H9 (cell line): ENCODE results near the gene GRM5. TPM values are rescaled to one million over a fixed set of nuclear protein-coding genes. Genes with fewer than 3 reads are reported as not detected.

Source experiments
- DNase-seq: peaks from one replicate; pipeline ENCODE4 v3.0.0-alpha.2; 2017
- H2AFZ ChIP-seq: one replicate; pipeline ENCODE4 v1.6.1; 2013; ENCODE audit warnings: mild to moderate bottlenecking, low read length, control low read depth, moderate library complexity
- H2AK5ac ChIP-seq: 2 replicates; pipeline ENCODE4 v1.6.1; 2013; ENCODE audit warnings: low read length, control low read depth, mixed read lengths; ENCODE audit not compliant: insufficient read length
- H2BK120ac ChIP-seq: one replicate; pipeline ENCODE4 v1.6.1; 2013; ENCODE audit warnings: low read depth, mild to moderate bottlenecking, low read length, control low read depth, inconsistent platforms; ENCODE audit not compliant: poor library complexity, severe bottlenecking
- H2BK12ac ChIP-seq: 2 replicates; pipeline ENCODE4 v1.6.1; 2013; ENCODE audit warnings: low read length, control low read depth, mixed read lengths, low read depth; ENCODE audit not compliant: insufficient read length
- H2BK15ac ChIP-seq: 2 replicates; pipeline ENCODE4 v1.6.1; 2013; ENCODE audit warnings: low read depth, low read length, control low read depth
- H2BK20ac ChIP-seq: one replicate; pipeline ENCODE4 v1.6.1; 2013; ENCODE audit warnings: low read depth, mild to moderate bottlenecking, low read length, control low read depth, inconsistent platforms; ENCODE audit not compliant: poor library complexity, severe bottlenecking
- H2BK5ac ChIP-seq: 2 replicates; pipeline ENCODE4 v1.6.1; 2013; ENCODE audit warnings: low read length, control low read depth, mixed read lengths; ENCODE audit not compliant: insufficient read length
- H3K14ac ChIP-seq: 2 replicates; pipeline ENCODE4 v1.6.1; 2013; ENCODE audit warnings: low read length, control low read depth; ENCODE audit not compliant: insufficient read depth
- H3K18ac ChIP-seq: 2 replicates; pipeline ENCODE4 v1.6.1; 2013; ENCODE audit warnings: low read depth, mild to moderate bottlenecking, mixed read lengths, low read length, control low read depth; ENCODE audit not compliant: insufficient read length
- H3K23ac ChIP-seq: 2 replicates; pipeline ENCODE4 v1.6.1; 2013; ENCODE audit warnings: low read length, control low read depth, mixed read lengths, low read depth; ENCODE audit not compliant: insufficient read length
- H3K23me2 ChIP-seq: 2 replicates; pipeline ENCODE4 v1.6.1; 2013; ENCODE audit warnings: low read depth, mild to moderate bottlenecking, mixed read lengths, low read length, control low read depth; ENCODE audit not compliant: insufficient read length, poor library complexity, severe bottlenecking
- H3K27ac ChIP-seq: 2 replicates; pipeline ENCODE4 v1.5.1; 2013; ENCODE audit warnings: low read length, control low read depth, mixed read lengths, low read depth; ENCODE audit not compliant: insufficient read length
- H3K27me3 ChIP-seq: 2 replicates; pipeline ENCODE4 v1.6.1; 2013; ENCODE audit warnings: low read length, control low read depth, inconsistent platforms; ENCODE audit not compliant: insufficient read depth
- H3K4ac ChIP-seq: 2 replicates; pipeline ENCODE4 v1.6.1; 2013; ENCODE audit warnings: low read depth, mild to moderate bottlenecking, control low read depth, inconsistent platforms, low read length, moderate library complexity
- H3K4me1 ChIP-seq: 2 replicates; pipeline ENCODE4 v1.6.1; 2013; ENCODE audit warnings: low read length, control low read depth, inconsistent platforms; ENCODE audit not compliant: insufficient read depth
- H3K4me2 ChIP-seq: 2 replicates; pipeline ENCODE4 v1.6.1; 2013; ENCODE audit warnings: low read length, control low read depth, mixed read lengths; ENCODE audit not compliant: insufficient read length, insufficient read depth
- H3K56ac ChIP-seq: 2 replicates; pipeline ENCODE4 v1.6.1; 2013; ENCODE audit warnings: low read depth, mild to moderate bottlenecking, mixed read lengths, low read length, control low read depth; ENCODE audit not compliant: insufficient read length
- H3K79me1 ChIP-seq: 2 replicates; pipeline ENCODE4 v1.6.1; 2013; ENCODE audit warnings: low read depth, mild to moderate bottlenecking, moderate library complexity, low read length, control low read depth, inconsistent platforms; ENCODE audit not compliant: insufficient read depth, poor library complexity, severe bottlenecking
- H3K79me2 ChIP-seq: 2 replicates; pipeline ENCODE4 v1.6.1; 2013; ENCODE audit warnings: low read length, control low read depth, inconsistent platforms; ENCODE audit not compliant: insufficient read depth
- H3K9ac ChIP-seq: 2 replicates; pipeline ENCODE4 v1.6.1; 2013; ENCODE audit warnings: low read length, control low read depth, mixed read lengths; ENCODE audit not compliant: insufficient read length; ENCODE audit errors: extremely low read depth
- H3K9me3 ChIP-seq: one replicate; pipeline ENCODE4 v1.6.1; 2013; ENCODE audit warnings: low read depth, low read length, inconsistent platforms; ENCODE audit not compliant: control insufficient read depth
- H3T11ph ChIP-seq: one replicate; pipeline ENCODE4 v1.6.1; 2013; ENCODE audit warnings: mild to moderate bottlenecking, low read length, control low read depth, inconsistent platforms
- H4K20me1 ChIP-seq: one replicate; pipeline ENCODE4 v1.6.1; 2013; ENCODE audit not compliant: control insufficient read depth, insufficient read length, insufficient read depth
- H4K5ac ChIP-seq: 2 replicates; pipeline ENCODE4 v1.6.1; 2013; ENCODE audit warnings: low read depth, mild to moderate bottlenecking, mixed read lengths, low read length, control low read depth; ENCODE audit not compliant: insufficient read length
- H4K8ac ChIP-seq: replicated peaks from 2 replicates; pipeline ENCODE4 v1.6.1; 2013; ENCODE audit warnings: low read length, control low read depth, mixed read lengths, low read depth; ENCODE audit not compliant: insufficient read length
- H4K91ac ChIP-seq: 2 replicates; pipeline ENCODE4 v1.6.1; 2013; ENCODE audit warnings: low read depth, mild to moderate bottlenecking, moderate library complexity, mixed read lengths, low read length, control low read depth; ENCODE audit not compliant: insufficient read length
- H3K27ac Mint-ChIP-seq, 3 experiments: 2 replicates in 2 of 3; 3 replicates in 1 of 3; pipeline ENCODE4 v1.8.0; 2020 to 2021; ENCODE audit warnings: mixed read lengths in 3 of 3, mild to moderate bottlenecking in 1 of 3, moderate library complexity in 1 of 3
- H3K27me3 Mint-ChIP-seq: 2 replicates; pipeline ENCODE4 v1.8.0; 2021; ENCODE audit warnings: low read depth, mild to moderate bottlenecking, moderate library complexity, mixed read lengths
- H3K36me3 Mint-ChIP-seq, 3 experiments: 2 replicates in 2 of 3; 3 replicates in 1 of 3; pipeline ENCODE4 v1.8.0; 2020 to 2021; ENCODE audit warnings: low read depth in 3 of 3, mixed read lengths in 3 of 3; ENCODE audit not compliant: insufficient read depth in 1 of 3
- H3K4me1 Mint-ChIP-seq, 2 experiments: 2 replicates each; pipeline ENCODE4 v1.8.0; 2020; ENCODE audit warnings: mixed read lengths in 2 of 2
- H3K4me3 Mint-ChIP-seq, 2 experiments: 2 replicates in 1 of 2; 3 replicates in 1 of 2; pipeline ENCODE4 v1.8.0; 2020 to 2021; ENCODE audit warnings: mild to moderate bottlenecking in 2 of 2, mixed read lengths in 2 of 2, moderate library complexity in 1 of 2
- H3K9me3 Mint-ChIP-seq, 2 experiments: 2 replicates in 1 of 2; 3 replicates in 1 of 2; pipeline ENCODE4 v1.8.0; 2020; ENCODE audit warnings: mild to moderate bottlenecking in 2 of 2, mixed read lengths in 2 of 2, moderate library complexity in 1 of 2
- CTCF ChIP-seq: fragments of 200-600 bp; sonication (generic); conservative IDR thresholded peaks from 3 replicates; pipeline ENCODE4 v1.8.0; 2021; ENCODE audit warnings: antibody characterized with exemption, mild to moderate bottlenecking
- WGBS: extraction: QIAGEN DNeasy Blood & Tissue Kit; methylation state at CpG from one replicate; pipeline ENCODE4 v1.1.7; 2013; ENCODE audit warnings: missing lambda C conversion rate, low lambda C conversion rate, mixed read lengths; ENCODE audit not compliant: insufficient read length; ENCODE audit errors: extremely low coverage; 5-methylcytosine and 5-hydroxymethylcytosine counted together
- total RNA-seq: library from RNA; stranded (reverse); gene quantifications from 2 replicates; pipeline ENCODE4 v1.2.1, GENCODE V29; 2021

The GRM5 gene
- total RNA-seq, 1 experiment from 2014 or later, result not detected

- Histone ChIP-seq H2BK15ac (no peak overlapping the region), H2BK12ac (no peak overlapping the region), H3K27ac (no peak overlapping the region), H2BK120ac (no peak overlapping the region), H3K4me1 (no peaks in the 10 kb centered on the region), H3K18ac (no peak overlapping the region), H3K79me2 (no peaks in the 10 kb centered on the region), H3T11ph (no peak overlapping the region), H3K14ac (no peak overlapping the region), H3K23me2 (no peaks in the 10 kb centered on the region), H3K23ac (no peak overlapping the region), H3K4ac (no peak overlapping the region), H4K20me1 (no peaks in the 10 kb centered on the region), H3K56ac (no peak overlapping the region), H4K5ac (no peak overlapping the region), H2AK5ac (no peak overlapping the region), H2BK20ac (no peak overlapping the region), H3K79me1 (no peaks in the 10 kb centered on the region), H3K9me3 (no peaks in the 10 kb centered on the region), H2BK5ac (no peak overlapping the region), H2AFZ (no peak overlapping the region), H3K9ac (no peak overlapping the region), H4K8ac (no peak overlapping the region), H4K91ac (no peak overlapping the region), H3K4me2 (no peak overlapping the region), H3K27me3 (no peaks in the 10 kb centered on the region)
- no peaks in the 10 kb centered on the region; a peak in 1 of 5 replicates for H3K9me3 Mint-ChIP-seq
- no peak for TF ChIP-seq CTCF
- peaks cover 4 to 7% of the 10 kb centered on the region in 2 experiments for H3K4me1 Mint-ChIP-seq
- no peak overlapping the region for H3K27ac Mint-ChIP-seq
- H3K4me3 Mint-ChIP-seq, result no peak overlapping the region
- no peaks in the 10 kb centered on the region for H3K27me3 Mint-ChIP-seq
- DNase-seq, result no peak
- WGBS, result no CpG with 5 or more reads among the region's 2 CpGs
- H3K36me3 Mint-ChIP-seq, result no peaks in the 10 kb centered on the region
Observed at GRCh38 chr11:88495836-88496235, 569.9 kb downstream of the GRM5 start.
